ENCODE measurements around the gene NOX5. TPM values are rescaled to one million over a fixed set of nuclear protein-coding genes. Genes with fewer than 3 reads are reported as not detected.

The NOX5 gene
- total and polyA plus RNA-seq, 2 of the 13 experiments (the other 11 are each of a cell fraction or from before 2014, with no cell fraction given): not detected

- no peak for TF ChIP-seq U2AF2 (IDR thresholded peaks at IDR 0.05; ENCODE audit: low read depth, low read length)
- TF ChIP-seq CEBPB (IDR thresholded peaks at IDR 0.05; ENCODE audit: borderline replicate concordance, low read depth, low read length): peak; percentile 96
- no peak for TF ChIP-seq THAP9 (CRISPR knock-in tag; IDR thresholded peaks at IDR 0.05; ENCODE audit: borderline replicate concordance)
- TF ChIP-seq SOX6 (IDR thresholded peaks at IDR 0.05): no peak
- TF ChIP-seq SOX6 (CRISPR knock-in tag; IDR thresholded peaks at IDR 0.05): peak; percentile 41; the same call in 1 of the 2 replicates
- peak; percentile 77; the same call in 1 of the 2 replicates for TF ChIP-seq SP5 (CRISPR knock-in tag; IDR thresholded peaks at IDR 0.05; ENCODE audit: borderline replicate concordance, low read depth)
- peak; percentile 60 for TF ChIP-seq TEAD3 (CRISPR knock-in tag; optimal IDR thresholded peaks at IDR 0.05; ENCODE audit: borderline replicate concordance)
- TF ChIP-seq ATF3 (CRISPR knock-in tag; IDR thresholded peaks at IDR 0.05): peak; percentile 96
- TF ChIP-seq ZNF614 (CRISPR knock-in tag; IDR thresholded peaks at IDR 0.05; ENCODE audit: borderline replicate concordance): peak; percentile 28; the same call in 1 of the 2 replicates
- TF ChIP-seq SRY (CRISPR knock-in tag; IDR thresholded peaks at IDR 0.05): no peak
- TF ChIP-seq SP1 (IDR thresholded peaks at IDR 0.05): no peak
- TF ChIP-seq SP1 (CRISPR knock-in tag; IDR thresholded peaks at IDR 0.05): peak; percentile 56; the same call in 1 of the 2 replicates
- TF ChIP-seq ZNF629 (CRISPR knock-in tag; conservative IDR thresholded peaks at IDR 0.05): 0 out of 2 replicates have a peak, but pooled peaks have one; percentile 14
- TF ChIP-seq NAIF1 (CRISPR knock-in tag; IDR thresholded peaks at IDR 0.05; ENCODE audit: borderline replicate concordance): no peak
- peak; percentile 45; the same call in 1 of the 2 replicates for TF ChIP-seq ZBTB20 (CRISPR knock-in tag; IDR thresholded peaks at IDR 0.05; ENCODE audit: borderline replicate concordance, low read depth)
- no peak for TF ChIP-seq SOX13 (IDR thresholded peaks at IDR 0.05)
- 0 out of 4 replicates have a peak, but pooled peaks of 1 of the 2 experiments have one; percentile 28 for TF ChIP-seq SOX13 (CRISPR knock-in tag; conservative IDR thresholded peaks at IDR 0.05 in 1 of 2, IDR thresholded peaks at IDR 0.05 in 1 of 2)
- TF ChIP-seq JUN (CRISPR knock-in tag; IDR thresholded peaks at IDR 0.05): no peak
- peak; percentile 45 for TF ChIP-seq PAXIP1 (CRISPR knock-in tag; conservative IDR thresholded peaks at IDR 0.05)
- TF ChIP-seq NONO (IDR thresholded peaks at IDR 0.05): no peak
- 0 out of 2 replicates have a peak, but pooled peaks have one; percentile 22 for TF ChIP-seq NONO (CRISPR knock-in tag; conservative IDR thresholded peaks at IDR 0.05)
- TF ChIP-seq ISX (CRISPR knock-in tag; conservative IDR thresholded peaks at IDR 0.05): no peak
- TF ChIP-seq RBAK (CRISPR knock-in tag; IDR thresholded peaks at IDR 0.05): no peak
- no peak for TF ChIP-seq FOXK2 (IDR thresholded peaks at IDR 0.05)
- no peak for TF ChIP-seq PRMT3 (CRISPR knock-in tag; IDR thresholded peaks at IDR 0.05; ENCODE audit: borderline replicate concordance, low read depth)
- no peak for TF ChIP-seq NR1H2 (CRISPR knock-in tag; IDR thresholded peaks at IDR 0.05; ENCODE audit: borderline replicate concordance, low read depth)
- TF ChIP-seq XBP1 (CRISPR knock-in tag; IDR thresholded peaks at IDR 0.05): no peak
Measured at GRCh38 chr15:69017978-69018377, 3.5 kb downstream of the NOX5 start (continued).
